WTC11 (cell line): ENCODE measurements around the gene PDZRN3. TPM values are rescaled to one million over a fixed set of nuclear protein-coding genes. Genes with fewer than 3 reads are reported as not detected.

Experiments
- ATAC-seq: fragments of 200-7000 bp; cut with Tn5 transposase; 2 replicates; pipeline ENCODE4 v1.10.0; 2021; ENCODE audit warnings: mild to moderate bottlenecking, moderate library complexity
- CTCF ChIA-PET: fragments of 300-600 bp; sonication (Branson Sonifier 250); formaldehyde crosslinking; loops from one replicate; lab custom pipeline; 2021; ENCODE audit warnings: antibody characterized with exemption; lab: Charles Lee
- POLR2A ChIA-PET: fragments of 350-600 bp; sonication (Branson Sonifier 250); formaldehyde crosslinking; loops from one replicate; lab custom pipeline; 2021; ENCODE audit warnings: antibody characterized with exemption; lab: Charles Lee
- DNase-seq: peaks from one replicate; pipeline ENCODE4 v3.0.0; 2021; ENCODE audit warnings: low spot score
- H3K27ac Mint-ChIP-seq: 2 replicates; pipeline ENCODE4 v1.8.0; 2021; ENCODE audit warnings: mixed read lengths
- H3K27me3 Mint-ChIP-seq: 2 replicates; pipeline ENCODE4 v1.8.0; 2021; ENCODE audit warnings: low read depth, mild to moderate bottlenecking, moderate library complexity, mixed read lengths
- H3K36me3 Mint-ChIP-seq: 2 replicates; pipeline ENCODE4 v1.8.0; 2021; ENCODE audit warnings: mixed read lengths
- H3K4me1 Mint-ChIP-seq: 2 replicates; pipeline ENCODE4 v1.8.0; 2022; ENCODE audit warnings: mixed read lengths
- H3K4me3 Mint-ChIP-seq: 2 replicates; pipeline ENCODE4 v1.8.0; 2021; ENCODE audit warnings: mild to moderate bottlenecking, moderate library complexity, mixed read lengths
- H3K9me3 Mint-ChIP-seq: 2 replicates; pipeline ENCODE4 v1.8.0; 2021; ENCODE audit warnings: mixed read lengths
- ATF1 ChIP-seq: sonication (generic); formaldehyde crosslinking; IDR thresholded peaks from 2 replicates; pipeline ENCODE4 v1.8.1; 2023; ENCODE audit warnings: mild to moderate bottlenecking, moderate library complexity, missing genetic modification reagents
- CREM ChIP-seq: sonication (generic); formaldehyde crosslinking; IDR thresholded peaks from 2 replicates; pipeline ENCODE4 v1.8.1; 2022; ENCODE audit warnings: mild to moderate bottlenecking, missing genetic modification reagents, moderate library complexity
- ESRRA ChIP-seq: sonication (generic); formaldehyde crosslinking; IDR thresholded peaks from 2 replicates; pipeline ENCODE4 v1.8.1; 2022; ENCODE audit warnings: mild to moderate bottlenecking, missing genetic modification reagents, borderline replicate concordance
- FOXP1 ChIP-seq: sonication (generic); formaldehyde crosslinking; IDR thresholded peaks from 2 replicates; pipeline ENCODE4 v1.8.0; 2022; ENCODE audit warnings: missing genetic modification reagents, mild to moderate bottlenecking, moderate library complexity, borderline replicate concordance
- GTF2I ChIP-seq: fragments of 250-450 bp; sonication (Bioruptor Pico); conservative IDR thresholded peaks from 2 replicates; pipeline ENCODE4 v1.4.0; 2021; ENCODE audit warnings: mild to moderate bottlenecking
- IRF2 ChIP-seq: sonication (generic); formaldehyde crosslinking; IDR thresholded peaks from 2 replicates; pipeline ENCODE4 v1.8.0; 2022; ENCODE audit warnings: low read depth, missing genetic modification reagents, borderline replicate concordance
- JAZF1 ChIP-seq: fragments of 250-450 bp; sonication (Bioruptor Pico); IDR thresholded peaks from 2 replicates; pipeline ENCODE4 v1.9.0; 2021; ENCODE audit warnings: moderate library complexity, mild to moderate bottlenecking, inconsistent platforms
- JUN ChIP-seq: sonication (generic); formaldehyde crosslinking; IDR thresholded peaks from 2 replicates; pipeline ENCODE4 v1.8.0; 2023; ENCODE audit warnings: mild to moderate bottlenecking, missing genetic modification reagents
- MXD4 ChIP-seq: fragments of 250-450 bp; sonication (Bioruptor Pico); IDR thresholded peaks from 2 replicates; pipeline ENCODE4 v1.8.0; 2021; ENCODE audit warnings: mild to moderate bottlenecking, moderate library complexity, borderline replicate concordance
- NFYB ChIP-seq: sonication (generic); formaldehyde crosslinking; conservative IDR thresholded peaks from 2 replicates; pipeline ENCODE4 v1.8.0; 2022; ENCODE audit warnings: low read depth, missing genetic modification reagents
- NR3C1 ChIP-seq: sonication (generic); formaldehyde crosslinking; conservative IDR thresholded peaks from 2 replicates; pipeline ENCODE4 v1.8.1; 2023; ENCODE audit warnings: low read depth, mild to moderate bottlenecking, missing genetic modification reagents
- OVOL2 ChIP-seq: fragments of 250-450 bp; sonication (Bioruptor Pico); IDR thresholded peaks from 2 replicates; pipeline ENCODE4 v1.9.0; 2021; ENCODE audit warnings: mild to moderate bottlenecking, borderline replicate concordance
- RELA ChIP-seq: sonication (generic); formaldehyde crosslinking; IDR thresholded peaks from 2 replicates; pipeline ENCODE4 v1.8.1; 2022; ENCODE audit warnings: missing genetic modification reagents, mild to moderate bottlenecking, borderline replicate concordance
- SMAD3 ChIP-seq: sonication (generic); formaldehyde crosslinking; IDR thresholded peaks from 2 replicates; pipeline ENCODE4 v1.8.0; 2022; ENCODE audit warnings: missing genetic modification reagents, mild to moderate bottlenecking, borderline replicate concordance
- SP1 ChIP-seq: sonication (generic); formaldehyde crosslinking; conservative IDR thresholded peaks from 2 replicates; pipeline ENCODE4 v1.8.1; 2022; ENCODE audit warnings: missing genetic modification reagents
- ZBTB21 ChIP-seq: sonication (generic); formaldehyde crosslinking; IDR thresholded peaks from 2 replicates; pipeline ENCODE4 v1.8.1; 2023; ENCODE audit warnings: mild to moderate bottlenecking, missing genetic modification reagents, borderline replicate concordance
- ZNF121 ChIP-seq: sonication (generic); formaldehyde crosslinking; IDR thresholded peaks from 2 replicates; pipeline ENCODE4 v1.8.0; 2023; ENCODE audit warnings: missing genetic modification reagents
- ZNF219 ChIP-seq: sonication (generic); formaldehyde crosslinking; IDR thresholded peaks from 2 replicates; pipeline ENCODE4 v1.8.0; 2023; ENCODE audit warnings: missing genetic modification reagents, mild to moderate bottlenecking, borderline replicate concordance
- ZNF423 ChIP-seq: fragments of 250-450 bp; sonication (Bioruptor Pico); IDR thresholded peaks from 2 replicates; pipeline ENCODE4 v2.1.2; 2022; ENCODE audit warnings: mild to moderate bottlenecking, moderate library complexity
- total RNA-seq: library from RNA; stranded (reverse); gene quantifications from 3 replicates; pipeline ENCODE4 v1.2.3, GENCODE V29; 2021
- TF ChIP-seq, protein P1 (sequence below): fragments of 250-450 bp; sonication (Bioruptor Pico); IDR thresholded peaks from 2 replicates; pipeline ENCODE4 v1.9.0; 2021; ENCODE audit warnings: mild to moderate bottlenecking
- TF ChIP-seq, protein P2 (sequence below): sonication (generic); formaldehyde crosslinking; IDR thresholded peaks from 2 replicates; pipeline ENCODE4 v1.8.1; 2022; ENCODE audit warnings: low read depth, mild to moderate bottlenecking, moderate library complexity, missing genetic modification reagents, borderline replicate concordance
- TF ChIP-seq, protein P3 (sequence below): sonication (generic); formaldehyde crosslinking; IDR thresholded peaks from 2 replicates; pipeline ENCODE4 v1.8.0; 2022; ENCODE audit warnings: mild to moderate bottlenecking, missing genetic modification reagents
- TF ChIP-seq, protein P4 (sequence below): sonication (generic); formaldehyde crosslinking; IDR thresholded peaks from 2 replicates; pipeline ENCODE4 v1.8.1; 2022; ENCODE audit warnings: missing genetic modification reagents, borderline replicate concordance
- TF ChIP-seq, protein P5 (sequence below): sonication (generic); formaldehyde crosslinking; conservative IDR thresholded peaks from 2 replicates; pipeline ENCODE4 v1.8.1; 2022; ENCODE audit warnings: mild to moderate bottlenecking, missing genetic modification reagents
- TF ChIP-seq, protein P6 (sequence below): sonication (generic); formaldehyde crosslinking; IDR thresholded peaks from 2 replicates; pipeline ENCODE4 v1.8.1; 2023; ENCODE audit warnings: mild to moderate bottlenecking, missing genetic modification reagents

Gene PDZRN3
- total RNA-seq, 1 experiment from 2014 or later, result 9.5 TPM

DNA sequence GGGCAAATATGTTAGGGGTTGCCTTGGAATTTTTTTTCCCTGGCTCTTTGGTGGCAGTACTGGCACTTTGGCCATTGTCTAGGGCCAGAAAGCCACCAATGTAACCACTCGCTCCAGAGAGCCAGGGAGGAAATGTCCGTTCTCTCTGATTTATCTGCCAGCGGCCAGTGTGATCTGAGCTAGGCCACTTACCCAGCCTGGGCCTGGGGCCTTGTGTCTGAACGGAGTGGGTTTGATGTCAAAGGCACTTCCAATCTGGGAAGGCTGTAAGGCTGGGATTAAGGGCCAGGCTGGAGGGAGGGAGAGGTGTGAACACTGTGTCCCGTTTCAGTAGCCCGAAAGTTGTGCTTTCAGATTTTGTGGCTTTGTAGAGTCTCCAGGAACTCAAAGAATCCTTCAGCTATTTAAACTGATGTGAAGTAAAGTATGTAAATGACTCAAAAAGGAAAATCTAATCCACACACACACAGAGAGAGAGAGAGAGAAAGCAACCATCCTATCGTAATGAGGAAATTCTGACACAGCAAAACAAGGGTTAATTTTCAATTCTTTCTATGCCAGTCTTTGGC, 271.0 kb downstream of the PDZRN3 start:
- CTCF ChIA-PET, result no interaction called here
- Mint-ChIP-seq H3K9me3 (peaks cover 10% of the 10 kb centered on the region), H3K4me1 (no peaks in the 10 kb centered on the region; the same call in 1 of the 2 replicates), H3K36me3 (no peaks in the 10 kb centered on the region), H3K27ac (no peak overlapping the region), H3K4me3 (no peak overlapping the region), H3K27me3 (no peaks in the 10 kb centered on the region)
- DNase-seq, result peak; percentile 12
- ATAC-seq, result peak; percentile 56
- no peak for TF ChIP-seq ZNF219 (CRISPR knock-in tag)
- TF ChIP-seq GTF2I (CRISPR knock-in tag), result no peak
- no peak for TF ChIP-seq SP1
- TF ChIP-seq, protein P1, sequence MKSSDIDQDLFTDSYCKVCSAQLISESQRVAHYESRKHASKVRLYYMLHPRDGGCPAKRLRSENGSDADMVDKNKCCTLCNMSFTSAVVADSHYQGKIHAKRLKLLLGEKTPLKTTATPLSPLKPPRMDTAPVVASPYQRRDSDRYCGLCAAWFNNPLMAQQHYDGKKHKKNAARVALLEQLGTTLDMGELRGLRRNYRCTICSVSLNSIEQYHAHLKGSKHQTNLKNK (CRISPR knock-in tag), result no peak
- TF ChIP-seq FOXP1, result no peak
- no peak for TF ChIP-seq JAZF1 (CRISPR knock-in tag)
- TF ChIP-seq ATF1 (CRISPR knock-in tag), result no peak
- no peak for TF ChIP-seq NFYB (CRISPR knock-in tag)
- TF ChIP-seq OVOL2 (CRISPR knock-in tag), result no peak
- no peak for TF ChIP-seq SMAD3 (CRISPR knock-in tag)
- no peak for TF ChIP-seq ZBTB21 (CRISPR knock-in tag)
- no peak for TF ChIP-seq RELA
- TF ChIP-seq MXD4, result no peak
- TF ChIP-seq, protein P2, sequence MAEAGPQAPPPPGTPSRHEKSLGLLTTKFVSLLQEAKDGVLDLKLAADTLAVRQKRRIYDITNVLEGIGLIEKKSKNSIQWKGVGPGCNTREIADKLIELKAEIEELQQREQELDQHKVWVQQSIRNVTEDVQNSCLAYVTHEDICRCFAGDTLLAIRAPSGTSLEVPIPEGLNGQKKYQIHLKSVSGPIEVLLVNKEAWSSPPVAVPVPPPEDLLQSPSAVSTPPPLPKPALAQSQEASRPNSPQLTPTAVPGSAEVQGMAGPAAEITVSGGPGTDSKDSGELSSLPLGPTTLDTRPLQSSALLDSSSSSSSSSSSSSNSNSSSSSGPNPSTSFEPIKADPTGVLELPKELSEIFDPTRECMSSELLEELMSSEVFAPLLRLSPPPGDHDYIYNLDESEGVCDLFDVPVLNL, result no peak
- TF ChIP-seq, protein P3, sequence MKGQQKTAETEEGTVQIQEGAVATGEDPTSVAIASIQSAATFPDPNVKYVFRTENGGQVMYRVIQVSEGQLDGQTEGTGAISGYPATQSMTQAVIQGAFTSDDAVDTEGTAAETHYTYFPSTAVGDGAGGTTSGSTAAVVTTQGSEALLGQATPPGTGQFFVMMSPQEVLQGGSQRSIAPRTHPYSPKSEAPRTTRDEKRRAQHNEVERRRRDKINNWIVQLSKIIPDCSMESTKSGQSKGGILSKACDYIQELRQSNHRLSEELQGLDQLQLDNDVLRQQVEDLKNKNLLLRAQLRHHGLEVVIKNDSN, result no peak
- TF ChIP-seq ZNF121, result no peak
- no peak for TF ChIP-seq CREM
- POLR2A ChIA-PET, result no interaction called here

DNA sequence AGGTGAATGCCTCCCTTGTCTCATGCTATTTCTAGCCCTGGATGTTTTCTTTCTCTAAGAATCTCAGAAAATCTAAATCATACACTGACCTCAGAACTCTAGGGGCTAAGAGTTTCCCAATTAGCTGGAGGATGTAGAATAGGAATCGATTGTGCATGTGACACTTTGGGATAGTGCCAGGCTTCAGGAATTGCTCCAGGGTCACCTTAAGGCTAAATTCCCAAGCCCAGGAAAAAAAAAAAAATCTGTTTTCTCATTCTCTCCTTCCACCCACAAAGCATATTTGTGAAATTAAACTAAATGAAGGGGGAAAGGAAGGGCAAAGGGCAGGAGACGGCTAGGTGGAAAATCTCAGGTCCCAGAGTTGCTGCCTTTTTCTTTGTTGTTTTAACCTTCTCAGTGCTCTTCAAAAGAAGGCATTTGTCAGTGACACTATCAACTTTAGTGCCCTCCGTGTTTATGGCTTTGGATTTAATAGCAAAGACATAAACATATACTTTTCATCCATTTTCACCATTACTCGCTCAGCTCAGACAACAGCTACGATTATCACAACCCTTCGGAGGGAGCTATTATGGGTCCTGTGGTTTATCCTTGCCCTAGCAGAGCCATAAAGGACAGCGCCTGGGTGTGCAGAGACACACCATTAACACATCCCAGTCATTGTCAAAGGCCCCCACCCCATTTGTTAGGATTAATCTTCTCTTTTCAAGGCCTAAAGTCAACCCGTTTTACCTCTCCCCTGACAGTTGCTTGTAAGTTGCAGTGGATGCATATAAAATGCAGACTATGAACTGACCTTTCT, 271.7 kb downstream of the PDZRN3 start:
- H3K27me3 Mint-ChIP-seq, result no peaks in the 10 kb centered on the region
- H3K9me3 Mint-ChIP-seq, result peaks cover 7% of the 10 kb centered on the region
- no peak overlapping the region for H3K27ac Mint-ChIP-seq
- DNase-seq (no peak), ATAC-seq (no peak)
- no peaks in the 10 kb centered on the region; the same call in 1 of the 2 replicates for H3K4me1 Mint-ChIP-seq
- H3K4me3 Mint-ChIP-seq, result no peak overlapping the region
- no peaks in the 10 kb centered on the region for H3K36me3 Mint-ChIP-seq
- POLR2A ChIA-PET, result no interaction called here
- TF ChIP-seq NR3C1 (CRISPR knock-in tag) (no peak), IRF2 (CRISPR knock-in tag) (no peak)
- CTCF ChIA-PET, result interaction anchor here (1.5 kb wide), 1 partner anchor 161 kb away, joined by 5 read pairs; no protein-coding TSS in a partner anchor

DNA sequence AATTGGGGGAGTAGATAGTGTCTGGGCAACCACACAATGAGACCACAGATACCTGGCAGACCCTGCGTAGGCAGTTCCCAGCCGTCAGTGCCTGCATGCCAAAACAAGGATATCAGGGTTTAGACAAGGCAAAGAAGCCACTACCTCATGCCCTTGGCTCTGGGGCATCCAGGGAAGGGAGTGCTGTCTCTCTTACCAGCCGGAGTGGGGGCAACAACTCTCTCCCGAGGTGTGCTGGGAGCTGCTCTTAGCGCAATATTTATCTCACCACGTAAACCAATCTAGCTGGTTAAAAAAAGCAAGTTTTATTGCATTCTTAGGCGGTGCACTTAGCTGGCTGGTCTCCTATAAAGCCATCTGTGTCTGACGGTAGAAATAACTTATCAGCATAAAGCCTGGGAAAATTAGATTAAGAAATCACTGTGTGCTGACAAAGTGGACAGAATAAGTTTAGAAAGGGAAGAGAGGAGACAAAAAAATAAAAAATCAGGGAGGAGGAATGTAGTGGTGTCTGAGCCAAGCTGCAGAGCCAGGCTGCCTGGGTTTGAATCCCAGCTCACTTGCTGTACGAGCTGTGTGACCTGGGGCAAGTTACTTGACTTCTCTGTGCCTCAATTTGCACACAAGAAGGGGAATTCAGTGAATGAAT, 273.2 kb downstream of the PDZRN3 start:
- Mint-ChIP-seq H3K36me3 (no peaks in the 10 kb centered on the region), H3K4me3 (no peak overlapping the region), H3K4me1 (peaks cover 3% of the 10 kb centered on the region), H3K9me3 (peaks cover 5% of the 10 kb centered on the region; the same call in 1 of the 2 replicates), H3K27me3 (no peaks in the 10 kb centered on the region), H3K27ac (no peak overlapping the region)
- no peak for ATAC-seq
- ChIA-PET CTCF (interaction anchor here (1.5 kb wide), 1 partner anchor 159 kb away, joined by 5 read pairs; no protein-coding TSS in a partner anchor), POLR2A (no interaction called here)
- DNase-seq, result no peak
- no peak for TF ChIP-seq ZNF423 (CRISPR knock-in tag)
- TF ChIP-seq, protein P4, sequence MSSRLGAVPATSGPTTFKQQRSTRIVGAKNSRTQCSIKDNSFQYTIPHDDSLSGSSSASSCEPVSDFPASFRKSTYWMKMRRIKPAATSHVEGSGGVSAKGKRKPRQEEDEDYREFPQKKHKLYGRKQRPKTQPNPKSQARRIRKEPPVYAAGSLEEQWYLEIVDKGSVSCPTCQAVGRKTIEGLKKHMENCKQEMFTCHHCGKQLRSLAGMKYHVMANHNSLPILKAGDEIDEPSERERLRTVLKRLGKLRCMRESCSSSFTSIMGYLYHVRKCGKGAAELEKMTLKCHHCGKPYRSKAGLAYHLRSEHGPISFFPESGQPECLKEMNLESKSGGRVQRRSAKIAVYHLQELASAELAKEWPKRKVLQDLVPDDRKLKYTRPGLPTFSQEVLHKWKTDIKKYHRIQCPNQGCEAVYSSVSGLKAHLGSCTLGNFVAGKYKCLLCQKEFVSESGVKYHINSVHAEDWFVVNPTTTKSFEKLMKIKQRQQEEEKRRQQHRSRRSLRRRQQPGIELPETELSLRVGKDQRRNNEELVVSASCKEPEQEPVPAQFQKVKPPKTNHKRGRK (CRISPR knock-in tag), result no peak
- no peak for TF ChIP-seq ESRRA (CRISPR knock-in tag)
- no peak for TF ChIP-seq OVOL2 (CRISPR knock-in tag)
- TF ChIP-seq ZNF121, result no peak
- TF ChIP-seq JUN (CRISPR knock-in tag), result no peak
- TF ChIP-seq, protein P5, sequence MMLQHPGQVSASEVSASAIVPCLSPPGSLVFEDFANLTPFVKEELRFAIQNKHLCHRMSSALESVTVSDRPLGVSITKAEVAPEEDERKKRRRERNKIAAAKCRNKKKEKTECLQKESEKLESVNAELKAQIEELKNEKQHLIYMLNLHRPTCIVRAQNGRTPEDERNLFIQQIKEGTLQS (CRISPR knock-in tag), result no peak
- no peak for TF ChIP-seq SP1
- TF ChIP-seq RELA, result no peak
- TF ChIP-seq, protein P6, sequence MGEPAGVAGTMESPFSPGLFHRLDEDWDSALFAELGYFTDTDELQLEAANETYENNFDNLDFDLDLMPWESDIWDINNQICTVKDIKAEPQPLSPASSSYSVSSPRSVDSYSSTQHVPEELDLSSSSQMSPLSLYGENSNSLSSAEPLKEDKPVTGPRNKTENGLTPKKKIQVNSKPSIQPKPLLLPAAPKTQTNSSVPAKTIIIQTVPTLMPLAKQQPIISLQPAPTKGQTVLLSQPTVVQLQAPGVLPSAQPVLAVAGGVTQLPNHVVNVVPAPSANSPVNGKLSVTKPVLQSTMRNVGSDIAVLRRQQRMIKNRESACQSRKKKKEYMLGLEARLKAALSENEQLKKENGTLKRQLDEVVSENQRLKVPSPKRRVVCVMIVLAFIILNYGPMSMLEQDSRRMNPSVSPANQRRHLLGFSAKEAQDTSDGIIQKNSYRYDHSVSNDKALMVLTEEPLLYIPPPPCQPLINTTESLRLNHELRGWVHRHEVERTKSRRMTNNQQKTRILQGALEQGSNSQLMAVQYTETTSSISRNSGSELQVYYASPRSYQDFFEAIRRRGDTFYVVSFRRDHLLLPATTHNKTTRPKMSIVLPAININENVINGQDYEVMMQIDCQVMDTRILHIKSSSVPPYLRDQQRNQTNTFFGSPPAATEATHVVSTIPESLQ (CRISPR knock-in tag), result no peak
